ENCODE measurements around the gene CASP8. TPM values are rescaled to one million over a fixed set of nuclear protein-coding genes. Genes with fewer than 3 reads are reported as not detected.

Gene CASP8
- total and polyA plus RNA-seq, 9 of the 15 experiments (the other 6 are each of a cell fraction or from before 2014, with no cell fraction given), result 10.2 to 31.4 (median 19.4) TPM

GRCh38 chr2:201263779-201264178, 3.4 kb downstream of the CASP8 start (continued):
- TF ChIP-seq RNF219 (CRISPR knock-in tag; IDR thresholded peaks at IDR 0.05) (no peak), SRSF3 (IDR thresholded peaks at IDR 0.05; ENCODE audit: insufficient read depth, low read length) (no peak), NCOA6 (IDR thresholded peaks at IDR 0.05) (no peak), ZKSCAN8 (CRISPR knock-in tag; IDR thresholded peaks at IDR 0.05) (no peak), TBP (optimal IDR thresholded peaks at IDR 0.05; ENCODE audit: low read depth, low read length) (no peak)

- Histone ChIP-seq H3K36me3 (ENCODE audit: control insufficient read depth, insufficient read depth, low read length) (peaks cover 13% of the 10 kb centered on the region; the same call in 2 of the 3 replicates), H3K4me1 (replicated peaks in 1 of 2; ENCODE audit: control insufficient read depth in 2 of 2, insufficient read depth in 2 of 2, low read length in 2 of 2) (peaks cover 8 to 29% of the 10 kb centered on the region in 2 experiments), H3K27ac (ENCODE audit: extremely low read depth, low read depth, low read length) (no peak overlapping the region), H4K20me1 (replicated peaks; ENCODE audit: control insufficient read depth, insufficient read depth, low read length) (no peaks in the 10 kb centered on the region), H3K4me2 (ENCODE audit: insufficient read depth, low read length) (no peak overlapping the region), H3K27me3 (ENCODE audit: control insufficient read depth in 2 of 2, insufficient read depth in 2 of 2, low read length in 2 of 2) (no peaks in the 10 kb centered on the region), H3K79me2 (ENCODE audit: control insufficient read depth, insufficient read depth, low read length) (peaks cover 54% of the 10 kb centered on the region), H3K4me3 (no peak overlapping the region), H3K9me1 (ENCODE audit: control insufficient read depth, insufficient read depth, low read length) (no peaks in the 10 kb centered on the region), H2AFZ (ENCODE audit: low read depth, low read length) (no peak overlapping the region), H3K9ac (ENCODE audit: insufficient read depth in 1 of 2, low read depth in 2 of 2, low read length in 2 of 2) (no peak overlapping the region), H3K9me3 (replicated peaks; ENCODE audit: control insufficient read depth, insufficient read depth, low read depth, low read length) (no peaks in the 10 kb centered on the region)
- CTCF ChIA-PET (ENCODE audit: low intra/inter-chr PET ratio), result no interaction called here
- in situ Hi-C loops (cut with MboI), result no loop called here
- DNase-seq (ENCODE audit: extremely low read depth in 1 of 4, low spot score in 3 of 4) (no peak), ATAC-seq (no peak), FAIRE-seq (no peak)
- BruUV-seq (replicated peaks), result no TSS peak
- intact Hi-C loops (cut with micrococcal nuclease), result no loop called here
- POLR2A ChIA-PET, result interaction anchor here (0.6 to 0.9 kb wide), 3 partner anchors 21 to 375 kb away, joined by 3 to 5 read pairs (median 3); partner anchors contain the start of genes NIF3L1 and PPIL3
- WGBS (ENCODE audit: insufficient coverage, low coverage, missing lambda C conversion rate), result 90% methylated on average over 7 of the region's 7 CpGs
- no peak for TF ChIP-seq ZNF764 (CRISPR knock-in tag; IDR thresholded peaks at IDR 0.05; ENCODE audit: low read depth)
- TF ChIP-seq ARNT (IDR thresholded peaks at IDR 0.05), result no peak
- TF ChIP-seq NCOA2 (IDR thresholded peaks at IDR 0.05; ENCODE audit: partially characterized antibody in 2 of 2), result no peak
- no peak for TF ChIP-seq HEY1 (CRISPR knock-in tag; IDR thresholded peaks at IDR 0.05; ENCODE audit: borderline replicate concordance)
- no peak for TF ChIP-seq SLC30A9 (CRISPR knock-in tag; IDR thresholded peaks at IDR 0.05)
- no peak for TF ChIP-seq MYNN (IDR thresholded peaks at IDR 0.05)
- TF ChIP-seq MYNN (CRISPR knock-in tag; IDR thresholded peaks at IDR 0.05), result no peak
- TF ChIP-seq CHCHD3 (CRISPR knock-in tag; IDR thresholded peaks at IDR 0.05), result no peak
- TF ChIP-seq MAFK (IDR thresholded peaks at IDR 0.05; ENCODE audit: low read length), result no peak
- TF ChIP-seq ZBTB34 (CRISPR knock-in tag; IDR thresholded peaks at IDR 0.05), result no peak
- no peak for TF ChIP-seq HNRNPH1 (optimal IDR thresholded peaks at IDR 0.05; ENCODE audit: low read depth, low read length)
- no peak for TF ChIP-seq TOE1 (IDR thresholded peaks at IDR 0.05; ENCODE audit: borderline replicate concordance)
- TF ChIP-seq TOE1 (CRISPR knock-in tag; IDR thresholded peaks at IDR 0.05; ENCODE audit: borderline replicate concordance, low read depth), result no peak
- TF ChIP-seq EGR1 (conservative IDR thresholded peaks at IDR 0.05), result no peak
- TF ChIP-seq SRSF9 (IDR thresholded peaks at IDR 0.05; ENCODE audit: borderline replicate concordance, low read depth, low read length), result no peak
Observed at GRCh38 chr2:201264472-201265173, 4.3 kb downstream of the CASP8 start.
